Heart left ventricle (tissue), 13 donors: Measurements from ENCODE around the gene KRT20.

Experiments
- CTCF ChIP-seq, 12 donors: fragments of 200-600 bp; sonication (generic) in 4 of 12; IDR thresholded peaks; one replicate each; pipeline versions ENCODE4 v1.5.0 to v1.8.0; 2018 to 2022; ENCODE audit warnings: antibody characterized with exemption in 12 of 12, mild to moderate bottlenecking in 5 of 12
- POLR2A ChIP-seq, 2 donors: fragments of 450-650 bp; IDR thresholded peaks; one replicate each; pipeline ENCODE4 v1.6.1; 2017; ENCODE audit warnings: antibody characterized with exemption in 2 of 2, mild to moderate bottlenecking in 2 of 2, moderate library complexity in 2 of 2
- donor health status: ischemic (EF 13 %, LVEDD 7.1; RV severe dilation, severe dysfunction).
- donor health status: DM: no; HTN: yes; CAD: no.
- donor health status: DM: no; HTN: no; CAD: no.
- donor health status: ischemic (EF 25% LVEDD 6.9; RV normal size, moderate dysfunction).
- donor health status: ischemic (EF 25% LVEDD 5.7; RV mildly dilated, moderate dysfunction).
- donor health status: ischemic (EF 35%, LVEDD 5.7; RV mildly dilated, moderate dysfunction).
- donor health status: nonischemic (EF 11% LVEDD 7.7; RV severe dilation, severe dysfunction).
- donor health status: DM: yes; HTN: yes; CAD: no.
- donor health status: PGD.
- donor health status: ischemic (EF 29% LVEDD 5.4; RV normal size, mild dysfunction).
- donor health status: nonischemic (EF 23%, LVEDD 6.1; RV moderate dilation, normal function).

DNA sequence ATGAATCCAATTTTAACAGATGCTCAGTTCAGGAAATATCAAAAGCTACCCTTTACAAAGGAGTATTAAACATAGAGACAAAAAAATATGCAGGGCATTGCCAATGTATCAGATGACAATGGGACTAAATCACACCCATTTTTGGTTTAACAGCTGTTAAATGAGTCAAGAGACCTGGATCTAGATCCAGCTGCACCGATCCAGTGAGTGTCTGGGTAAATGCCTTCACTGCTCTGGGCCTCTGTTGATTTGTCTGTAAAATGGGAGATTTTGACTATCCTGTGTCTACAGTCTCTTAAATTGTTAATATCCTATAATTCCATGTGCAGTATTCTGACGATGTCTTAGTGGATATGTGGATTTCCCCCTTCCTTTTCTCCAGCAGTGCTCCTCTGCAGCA is 36.0 kb upstream of the KRT20 start:
- TF ChIP-seq POLR2A (IDR thresholded peaks at IDR 0.05) (no peak), CTCF (IDR thresholded peaks at IDR 0.05) (no peak)
